GM23338 (cell line): Measurements from ENCODE around the gene SORCS2.

Experiments used
- CTCF ChIP-seq, 2 experiments: fragments of 200-600 bp in 1 of 2; sonication (generic) in 1 of 2; conservative IDR thresholded peaks; 2 replicates each; pipeline versions ENCODE4 v1.5.1 to v1.6.1; 2016 to 2017; ENCODE audit warnings: antibody characterized with exemption in 2 of 2, low read depth in 2 of 2, mild to moderate bottlenecking in 2 of 2, moderate library complexity in 1 of 2
- EZH2 ChIP-seq: fragments of 200-600 bp; sonication (generic); IDR thresholded peaks from one replicate; pipeline ENCODE4 v1.8.0; 2017; ENCODE audit warnings: antibody characterized with exemption, mild to moderate bottlenecking, low read depth; ENCODE audit not compliant: unreplicated experiment
- EZH2phosphoT487 ChIP-seq: fragments of 200-600 bp; sonication (generic); IDR thresholded peaks from one replicate; pipeline ENCODE4 v1.8.1; 2018; ENCODE audit warnings: antibody characterized with exemption; ENCODE audit not compliant: unreplicated experiment
- JUNB ChIP-seq: IDR thresholded peaks from one replicate; pipeline ENCODE4 v1.6.1; 2016; ENCODE audit warnings: antibody characterized with exemption; ENCODE audit not compliant: unreplicated experiment

GRCh38 chr4:7296661-7297335 is 104.5 kb downstream of the SORCS2 start:
- TF ChIP-seq CTCF (conservative IDR thresholded peaks at IDR 0.05; ENCODE audit: low read depth in 2 of 2), result no peak
- no peak for TF ChIP-seq EZH2
- TF ChIP-seq JUNB, result no peak
- no peak for TF ChIP-seq EZH2phosphoT487
